NCI-H1092 (cell line): ENCODE measurements around the gene SYTL5.

Experiments
- DNase-seq: peaks from one replicate; lab custom pipeline; 2025; lab: John Stamatoyannopoulos, UW

Gene SYTL5

DNA sequence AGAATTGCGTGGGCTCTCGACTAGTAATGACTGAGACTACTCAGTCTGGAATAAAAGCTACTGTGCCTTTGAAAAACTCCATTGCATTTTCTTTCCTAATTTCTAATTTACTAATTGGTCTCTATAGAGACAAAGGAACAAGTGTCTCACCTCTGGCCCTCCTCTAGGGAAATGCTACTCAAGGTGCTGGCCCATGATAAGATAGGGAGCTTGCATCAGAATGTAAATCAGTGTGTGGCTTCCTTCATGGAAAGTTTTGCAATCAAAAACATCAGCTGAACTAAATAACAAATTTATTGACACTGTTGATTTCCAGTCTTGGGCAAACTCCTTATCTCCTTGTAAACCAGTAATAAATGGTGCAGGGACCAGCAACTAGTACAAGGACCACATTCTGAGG lies 132.5 kb downstream of the SYTL5 start:
- DNase-seq = no peak

DNA sequence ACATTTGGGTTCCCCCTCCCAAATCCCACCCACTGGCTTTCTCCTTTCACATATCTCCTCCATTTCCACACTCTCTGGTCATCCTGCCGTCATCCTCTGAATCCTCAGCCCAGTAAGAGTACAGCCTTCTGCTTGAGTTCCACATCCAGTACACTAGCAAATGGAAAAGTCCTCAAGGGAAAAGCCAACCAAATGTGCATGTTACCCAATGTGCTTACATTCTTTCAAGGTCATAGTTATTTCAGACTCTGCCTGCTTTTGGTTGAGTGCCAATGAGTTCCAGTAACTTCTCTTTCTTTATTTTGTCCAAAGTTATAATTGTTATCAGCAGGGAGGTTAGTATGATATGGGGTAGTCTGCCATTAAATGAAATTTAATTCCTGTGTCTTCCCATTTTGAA lies 136.3 kb downstream of the SYTL5 start:
- DNase-seq = no peak

DNA sequence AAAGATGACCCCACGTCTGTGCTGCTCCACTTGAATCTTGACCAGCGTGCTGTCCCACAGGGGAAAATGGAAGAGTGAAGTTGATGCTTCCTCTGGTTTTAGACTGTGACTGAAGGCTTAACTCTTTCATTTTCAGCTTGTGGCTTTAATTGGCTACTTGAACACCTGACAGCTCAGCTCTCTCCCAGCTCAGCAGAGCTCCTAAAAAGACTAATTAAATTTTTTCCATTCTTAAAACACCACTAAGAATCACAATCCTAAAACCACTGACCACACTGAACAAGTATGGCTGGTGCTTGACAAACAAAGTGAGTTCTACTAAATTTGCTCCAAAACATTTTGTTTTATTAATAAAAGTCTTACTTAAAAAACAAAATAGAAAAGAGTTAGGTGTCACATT lies 142.7 kb downstream of the SYTL5 start:
- no peak for DNase-seq

DNA sequence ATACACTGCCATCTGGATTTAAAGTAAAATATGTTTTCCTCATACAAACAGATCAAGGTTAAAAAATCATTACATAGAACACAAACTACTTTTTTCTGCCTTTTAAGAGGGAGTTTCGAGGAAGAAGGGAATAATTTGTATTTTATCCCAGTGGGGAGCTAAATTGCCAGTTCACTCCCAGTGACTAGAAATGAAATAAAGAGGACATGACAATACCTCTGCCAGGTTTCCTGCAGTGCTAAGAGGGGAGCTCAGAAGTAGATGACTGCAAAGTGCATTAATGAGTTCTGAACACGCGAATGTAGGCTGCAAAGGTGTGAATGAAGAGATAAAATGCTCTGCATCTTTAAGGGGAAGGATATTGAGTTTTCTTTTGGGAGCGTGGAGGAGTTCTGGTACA lies 144.6 kb downstream of the SYTL5 start:
- no peak for DNase-seq

DNA sequence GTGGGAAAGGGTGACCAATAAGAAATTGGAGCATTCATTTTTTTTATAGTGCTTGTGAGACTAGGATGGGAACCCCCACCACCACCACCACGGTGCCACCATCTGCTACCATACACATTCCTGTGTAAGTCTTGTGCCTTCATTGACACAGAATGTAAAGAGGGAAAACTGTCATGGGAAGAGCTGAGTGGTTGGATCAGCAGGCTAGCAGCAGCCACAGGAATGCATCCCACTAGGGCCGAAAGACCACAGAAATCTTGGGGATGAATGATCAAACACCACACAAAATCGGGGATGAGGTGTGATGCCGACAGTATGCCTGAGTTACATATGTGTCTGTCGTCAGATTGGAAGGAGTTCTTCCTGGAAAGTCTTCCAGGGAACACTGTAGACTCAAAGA lies 145.1 kb downstream of the SYTL5 start:
- no peak for DNase-seq

DNA sequence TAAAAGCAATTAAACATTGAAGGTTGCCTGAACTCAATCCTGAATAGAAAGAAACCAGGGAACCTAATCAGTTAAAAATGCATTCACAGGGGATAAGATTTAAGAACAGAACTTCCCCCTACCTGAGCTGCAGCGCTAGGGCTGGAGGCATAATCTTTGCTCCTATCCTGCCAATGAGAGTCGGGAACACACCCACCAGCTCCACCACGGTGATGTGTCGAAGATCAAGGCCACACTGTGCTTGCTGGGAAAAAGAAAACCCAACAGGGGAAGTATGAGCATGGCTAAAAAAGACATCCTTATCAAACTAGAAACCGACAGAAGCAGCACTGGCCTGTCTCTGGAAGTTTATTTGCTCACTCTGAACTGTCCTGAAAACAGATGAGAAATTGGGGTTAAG lies 148.0 kb downstream of the SYTL5 start:
- DNase-seq = no peak

DNA sequence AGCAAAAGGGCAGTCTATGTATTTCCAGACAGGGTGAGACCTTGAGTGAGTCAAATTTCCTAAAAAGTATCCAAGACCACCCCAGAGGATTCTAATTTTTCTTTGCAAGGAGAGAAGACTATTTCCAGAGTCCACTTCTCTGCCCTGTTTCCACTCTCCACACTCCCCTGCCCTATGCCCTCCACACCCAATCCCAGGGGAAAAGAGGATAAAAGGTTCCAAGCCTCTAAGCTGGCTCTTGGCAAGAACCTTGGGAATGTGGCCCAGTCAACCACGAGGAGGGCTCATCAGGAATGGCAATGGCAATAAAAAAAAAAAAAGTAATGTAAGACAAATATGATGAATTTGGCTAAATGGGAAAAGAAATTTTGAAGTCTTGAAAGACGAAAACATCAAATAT lies 148.5 kb downstream of the SYTL5 start:
- DNase-seq = no peak

DNA sequence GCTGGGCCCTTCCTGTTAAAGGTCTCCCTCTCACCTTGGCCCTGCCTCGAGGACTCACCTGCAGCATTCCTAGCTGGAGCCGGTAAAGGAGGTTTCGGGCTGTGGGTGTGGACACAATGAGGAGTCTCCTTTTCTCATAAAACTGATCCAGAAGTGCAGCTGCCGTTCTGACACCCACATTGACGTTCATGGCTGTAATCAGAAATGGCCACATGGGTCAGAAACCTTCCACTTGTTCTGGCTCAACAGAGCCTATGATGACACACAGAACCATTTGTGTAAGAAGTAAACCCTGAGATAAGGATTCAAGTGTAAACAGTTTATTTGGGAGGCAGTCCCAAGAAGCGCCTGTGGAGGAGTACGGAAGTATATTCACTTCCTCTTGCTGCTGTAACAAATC lies 150.5 kb downstream of the SYTL5 start:
- no peak for DNase-seq

DNA sequence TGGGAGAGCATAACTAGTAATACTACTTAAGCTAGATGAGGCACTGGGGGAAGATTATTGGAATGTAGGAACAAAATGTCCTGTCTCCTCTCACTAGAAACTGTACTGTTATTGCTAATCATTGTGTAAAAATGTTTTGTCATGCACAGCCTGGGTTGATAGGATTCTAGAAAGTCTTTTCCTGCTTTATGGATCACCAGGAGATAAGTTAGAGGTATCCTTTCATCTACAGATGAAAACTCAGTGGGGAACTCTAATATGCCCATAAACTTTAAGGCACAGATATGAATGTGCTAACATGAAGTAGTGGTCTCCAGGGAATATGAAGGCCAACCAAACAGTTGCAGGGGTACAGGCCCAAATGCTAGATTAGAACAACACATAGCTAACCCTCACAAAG lies 156.8 kb downstream of the SYTL5 start:
- no peak for DNase-seq

DNA sequence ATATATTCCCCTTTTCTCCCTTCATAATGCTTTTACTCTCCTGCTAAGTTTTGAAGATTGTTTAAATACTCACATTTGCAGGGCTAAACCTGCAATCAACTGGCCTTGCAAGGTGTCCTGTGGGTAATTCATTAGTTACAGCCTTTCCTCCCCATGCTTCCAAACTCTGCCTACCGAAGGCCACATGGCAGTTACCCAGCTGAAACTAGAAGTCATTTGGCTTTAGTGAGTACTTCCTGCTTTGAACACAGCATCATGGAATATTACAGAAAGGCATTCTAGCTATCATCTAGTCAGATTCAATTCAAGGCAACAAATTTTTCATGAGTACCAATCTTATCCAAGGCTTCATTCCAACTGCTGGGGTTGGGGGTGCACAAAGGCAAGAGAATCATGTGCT lies 158.7 kb downstream of the SYTL5 start:
- DNase-seq = no peak

DNA sequence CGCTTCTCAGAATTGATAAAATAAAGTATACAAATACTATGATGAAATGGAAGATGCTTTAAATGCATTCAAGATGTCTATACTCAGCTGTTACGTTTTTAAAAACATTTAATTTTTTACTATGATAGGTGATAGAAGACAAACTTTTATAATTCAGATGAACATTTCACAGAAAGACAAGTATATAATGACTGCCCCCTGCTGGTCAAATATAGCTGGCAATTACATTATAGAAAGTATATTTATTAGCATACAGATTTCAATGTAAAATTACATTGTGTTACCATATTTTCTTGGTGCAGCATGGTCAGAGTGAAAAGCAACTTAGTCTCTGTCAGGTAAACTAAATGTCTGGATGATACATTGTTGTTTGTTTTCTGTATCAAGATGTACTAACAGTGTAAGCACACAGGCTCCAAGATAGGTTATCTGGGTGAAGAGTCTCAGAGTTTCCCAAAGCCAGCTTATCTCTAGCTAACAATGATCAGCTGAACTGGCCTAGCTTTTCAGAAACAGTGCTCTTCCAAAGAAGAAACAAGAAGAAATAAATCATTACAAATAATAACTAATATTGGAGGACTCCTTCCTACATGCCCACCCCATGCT lies 160.2 kb downstream of the SYTL5 start:
- no peak for DNase-seq

DNA sequence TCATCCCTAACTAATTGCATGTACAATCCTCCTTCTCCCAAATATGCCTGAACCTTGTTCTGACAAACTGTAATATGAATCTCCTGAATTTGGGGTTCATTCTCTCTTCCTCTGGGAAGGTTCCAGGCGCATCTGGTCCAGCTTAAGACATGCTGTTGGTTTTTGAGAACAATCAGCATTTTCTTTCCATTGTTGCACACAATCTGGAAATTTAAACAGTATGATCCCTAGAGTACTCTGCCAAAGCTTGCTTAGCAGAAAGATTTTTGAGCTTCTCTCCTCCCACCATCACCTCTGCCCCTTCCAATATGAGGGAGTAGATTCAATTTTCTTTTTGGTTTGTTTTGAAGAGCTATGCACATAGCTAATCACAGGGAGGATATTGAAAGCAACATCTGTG lies 164.2 kb downstream of the SYTL5 start:
- DNase-seq = no peak

DNA sequence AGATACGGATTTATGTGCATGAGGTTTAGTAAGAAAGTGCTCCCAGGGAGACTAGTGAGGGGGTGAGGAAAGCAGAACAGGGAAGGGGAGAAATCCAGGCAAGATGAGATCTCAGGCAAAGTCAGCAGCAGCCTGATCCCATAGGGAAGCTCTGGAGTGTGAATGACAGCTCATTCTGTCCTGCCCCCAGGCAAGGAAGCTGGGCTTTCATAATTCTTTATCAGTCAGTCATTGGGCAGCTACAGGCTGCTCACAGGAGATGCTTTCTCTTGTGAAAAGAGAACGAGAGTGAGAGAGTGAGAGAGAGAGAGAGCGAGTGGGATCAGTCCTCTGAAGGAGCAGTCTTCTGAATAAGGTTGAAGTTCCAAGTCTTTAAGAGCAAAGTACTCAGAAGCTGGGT lies 166.2 kb downstream of the SYTL5 start:
- no peak for DNase-seq

DNA sequence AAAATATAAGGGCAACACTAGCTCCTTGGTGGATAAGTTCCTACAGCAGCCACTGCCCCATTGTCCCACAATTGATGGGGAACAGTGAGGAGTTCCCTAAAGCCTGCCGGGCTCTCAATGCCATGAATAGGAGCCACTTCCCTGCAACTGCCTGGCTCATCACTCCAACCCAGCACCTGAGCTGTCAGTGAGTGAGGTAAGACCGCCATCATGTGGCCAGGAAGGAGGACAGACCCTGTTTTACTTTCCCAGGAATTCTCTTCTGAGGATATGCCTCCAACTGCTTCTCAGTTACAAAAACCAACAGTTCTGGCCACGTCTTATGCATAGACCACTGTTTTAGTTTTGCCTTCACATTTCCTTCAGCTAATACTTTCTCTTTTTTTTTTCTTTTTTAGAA lies 168.8 kb downstream of the SYTL5 start:
- peak; percentile 42 for DNase-seq

DNA sequence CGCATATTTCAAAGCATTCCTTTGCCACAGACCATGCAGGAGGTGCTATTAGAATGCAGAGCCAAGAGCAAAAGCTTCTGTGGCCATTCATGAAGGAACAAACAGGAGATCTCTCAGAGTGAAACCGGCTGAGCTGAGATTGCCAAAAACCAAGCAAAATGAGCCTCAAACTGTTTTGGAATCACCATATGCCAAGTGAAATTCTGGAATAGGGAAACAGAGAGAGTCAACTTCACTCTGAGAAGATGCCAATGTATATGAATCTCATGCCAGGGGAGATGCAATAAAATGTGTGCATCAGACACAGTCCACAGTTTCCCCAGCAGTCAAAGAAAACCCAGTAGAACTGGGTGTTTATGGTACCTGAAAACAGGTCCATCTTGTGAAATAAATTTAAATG lies 172.0 kb downstream of the SYTL5 start:
- no peak for DNase-seq
